ENCODE results near the gene PMVK.

PMVK gene

DNA sequence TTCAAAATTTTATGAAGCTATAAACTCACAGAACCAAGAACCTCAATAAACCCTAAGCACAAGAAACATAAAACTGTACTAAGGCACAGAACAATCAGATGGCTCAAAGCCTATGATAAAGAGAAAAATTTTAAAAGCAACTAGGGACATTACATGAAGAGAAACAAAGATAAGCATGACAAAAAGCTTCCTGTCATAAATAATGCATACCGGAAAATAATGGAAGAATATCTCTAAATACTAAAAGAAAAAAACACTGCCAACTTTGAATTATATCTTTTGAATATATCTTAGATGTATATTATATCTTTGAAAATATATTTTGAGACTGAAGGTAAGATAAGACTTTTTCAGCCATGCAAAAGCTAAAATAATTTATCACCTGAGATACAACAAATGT is 45.1 kb downstream of the PMVK start:
- TF ChIP-seq SIN3A (IDR thresholded peaks at IDR 0.05; ENCODE audit: borderline replicate concordance, insufficient read depth, low read length) (no peak), FOXP2 (optimal IDR thresholded peaks at IDR 0.05; ENCODE audit: borderline replicate concordance, extremely low read depth, extremely low read length, insufficient read depth) (no peak), POLR2AphosphoS5 (IDR thresholded peaks at IDR 0.05; ENCODE audit: low read depth, low read length) (no peak)

GRCh38 chr1:154888757-154889156 is 47.8 kb downstream of the PMVK start:
- TF ChIP-seq, protein P1, sequence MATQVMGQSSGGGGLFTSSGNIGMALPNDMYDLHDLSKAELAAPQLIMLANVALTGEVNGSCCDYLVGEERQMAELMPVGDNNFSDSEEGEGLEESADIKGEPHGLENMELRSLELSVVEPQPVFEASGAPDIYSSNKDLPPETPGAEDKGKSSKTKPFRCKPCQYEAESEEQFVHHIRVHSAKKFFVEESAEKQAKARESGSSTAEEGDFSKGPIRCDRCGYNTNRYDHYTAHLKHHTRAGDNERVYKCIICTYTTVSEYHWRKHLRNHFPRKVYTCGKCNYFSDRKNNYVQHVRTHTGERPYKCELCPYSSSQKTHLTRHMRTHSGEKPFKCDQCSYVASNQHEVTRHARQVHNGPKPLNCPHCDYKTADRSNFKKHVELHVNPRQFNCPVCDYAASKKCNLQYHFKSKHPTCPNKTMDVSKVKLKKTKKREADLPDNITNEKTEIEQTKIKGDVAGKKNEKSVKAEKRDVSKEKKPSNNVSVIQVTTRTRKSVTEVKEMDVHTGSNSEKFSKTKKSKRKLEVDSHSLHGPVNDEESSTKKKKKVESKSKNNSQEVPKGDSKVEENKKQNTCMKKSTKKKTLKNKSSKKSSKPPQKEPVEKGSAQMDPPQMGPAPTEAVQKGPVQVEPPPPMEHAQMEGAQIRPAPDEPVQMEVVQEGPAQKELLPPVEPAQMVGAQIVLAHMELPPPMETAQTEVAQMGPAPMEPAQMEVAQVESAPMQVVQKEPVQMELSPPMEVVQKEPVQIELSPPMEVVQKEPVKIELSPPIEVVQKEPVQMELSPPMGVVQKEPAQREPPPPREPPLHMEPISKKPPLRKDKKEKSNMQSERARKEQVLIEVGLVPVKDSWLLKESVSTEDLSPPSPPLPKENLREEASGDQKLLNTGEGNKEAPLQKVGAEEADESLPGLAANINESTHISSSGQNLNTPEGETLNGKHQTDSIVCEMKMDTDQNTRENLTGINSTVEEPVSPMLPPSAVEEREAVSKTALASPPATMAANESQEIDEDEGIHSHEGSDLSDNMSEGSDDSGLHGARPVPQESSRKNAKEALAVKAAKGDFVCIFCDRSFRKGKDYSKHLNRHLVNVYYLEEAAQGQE (IDR thresholded peaks at IDR 0.05; ENCODE audit: insufficient read depth in 1 of 2, low read depth in 2 of 2, low read length in 2 of 2): no peak
- TF ChIP-seq FOXP2 (optimal IDR thresholded peaks at IDR 0.05; ENCODE audit: borderline replicate concordance, extremely low read depth, extremely low read length, insufficient read depth) (no peak), SIN3A (IDR thresholded peaks at IDR 0.05; ENCODE audit: borderline replicate concordance, insufficient read depth, low read length) (no peak), TAF1 (IDR thresholded peaks at IDR 0.05; ENCODE audit: borderline replicate concordance, insufficient read depth, low read length) (no peak), POLR2AphosphoS5 (IDR thresholded peaks at IDR 0.05; ENCODE audit: low read depth, low read length) (no peak)

DNA sequence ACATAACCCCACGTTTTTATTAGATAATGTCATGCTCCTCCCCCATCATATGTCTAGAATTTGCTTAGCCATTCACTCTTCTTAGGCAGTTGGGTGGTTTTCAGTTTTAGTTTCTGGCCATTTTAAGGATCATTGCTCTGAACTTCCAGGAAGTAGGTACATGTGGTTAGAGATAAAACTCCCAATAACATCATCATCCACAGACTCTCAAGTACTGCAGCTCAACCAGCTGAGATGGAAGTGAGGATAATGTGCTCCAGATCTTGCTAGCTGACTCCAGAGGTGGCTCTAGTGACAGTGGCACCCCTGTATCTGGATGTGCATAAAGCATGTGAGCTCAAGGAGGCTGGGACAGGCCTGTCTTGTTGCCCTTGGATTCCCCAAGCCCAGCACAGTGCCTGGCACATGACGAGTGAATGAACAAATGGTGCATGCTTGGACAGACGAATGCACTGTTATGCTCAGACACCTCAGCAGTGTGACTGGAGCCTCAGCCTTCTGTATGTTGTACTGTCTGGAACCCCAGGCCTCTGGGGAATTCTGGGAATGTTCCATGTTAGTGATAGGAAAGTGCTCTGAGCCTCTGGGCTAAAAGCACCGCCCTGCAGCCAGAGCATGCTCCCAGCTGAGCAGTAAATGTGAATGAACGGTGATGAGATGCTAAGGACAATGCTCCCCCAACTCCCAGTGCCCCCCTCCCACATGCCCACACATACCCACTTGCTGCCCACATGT is 50.1 kb downstream of the PMVK start:
- TF ChIP-seq FOXP2 (optimal IDR thresholded peaks at IDR 0.05; ENCODE audit: borderline replicate concordance, extremely low read depth, extremely low read length, insufficient read depth): no peak

GRCh38 chr1:154884869-154885701 is 51.4 kb downstream of the PMVK start:
- TF ChIP-seq SIN3A (IDR thresholded peaks at IDR 0.05; ENCODE audit: borderline replicate concordance, insufficient read depth, low read length): no peak
- TF ChIP-seq POLR2AphosphoS5 (IDR thresholded peaks at IDR 0.05; ENCODE audit: low read depth, low read length): no peak
- TF ChIP-seq, protein P1 (IDR thresholded peaks at IDR 0.05; ENCODE audit: insufficient read depth in 1 of 2, low read depth in 2 of 2, low read length in 2 of 2): no peak
- TF ChIP-seq TAF1 (IDR thresholded peaks at IDR 0.05; ENCODE audit: borderline replicate concordance, insufficient read depth, low read length): no peak
- TF ChIP-seq FOXP2 (optimal IDR thresholded peaks at IDR 0.05; ENCODE audit: borderline replicate concordance, extremely low read depth, extremely low read length, insufficient read depth): no peak

GRCh38 chr1:154883919-154884868 is 52.3 kb downstream of the PMVK start:
- TF ChIP-seq POLR2AphosphoS5 (IDR thresholded peaks at IDR 0.05; ENCODE audit: low read depth, low read length): no peak
- no peak for TF ChIP-seq SIN3A (IDR thresholded peaks at IDR 0.05; ENCODE audit: borderline replicate concordance, insufficient read depth, low read length)
- no peak for TF ChIP-seq FOXP2 (optimal IDR thresholded peaks at IDR 0.05; ENCODE audit: borderline replicate concordance, extremely low read depth, extremely low read length, insufficient read depth)

GRCh38 chr1:154881820-154882535 is 54.5 kb downstream of the PMVK start:
- TF ChIP-seq POLR2AphosphoS5 (IDR thresholded peaks at IDR 0.05; ENCODE audit: low read depth, low read length): no peak
- no peak for TF ChIP-seq TAF1 (IDR thresholded peaks at IDR 0.05; ENCODE audit: borderline replicate concordance, insufficient read depth, low read length)
- TF ChIP-seq, protein P1 (IDR thresholded peaks at IDR 0.05; ENCODE audit: insufficient read depth in 1 of 2, low read depth in 2 of 2, low read length in 2 of 2): no peak
- no peak for TF ChIP-seq SIN3A (IDR thresholded peaks at IDR 0.05; ENCODE audit: borderline replicate concordance, insufficient read depth, low read length)

All from PFSK-1 (cell line).